CD4-positive, alpha-beta T cell (primary cell): Measurements from ENCODE around the gene DNMT1. TPM values are rescaled to one million over a fixed set of nuclear protein-coding genes. Genes with fewer than 3 reads are reported as not detected.

Experiments used
- ATAC-seq: fragments of 200-7000 bp; cut with Tn5 transposase; one replicate; pipeline ENCODE4 v1.10.0; 2022; ENCODE audit warnings: mild to moderate bottlenecking; ENCODE audit not compliant: poor library complexity
- CTCF ChIA-PET: fragments of 350-600 bp; sonication (Branson Sonifier 250); formaldehyde crosslinking; loops from one replicate; lab custom pipeline; 2021; ENCODE audit warnings: antibody characterized with exemption, inconsistent platforms; lab: Charles Lee
- POLR2A ChIA-PET: fragments of 350-600 bp; sonication (Branson Sonifier 250); formaldehyde crosslinking; loops from one replicate; lab custom pipeline; 2021; ENCODE audit warnings: antibody characterized with exemption, inconsistent platforms; lab: Charles Lee
- DNase-seq, 14 experiments: peaks; one replicate each; pipeline ENCODE4 v3.0.0-alpha.2; 2013 to 2020; ENCODE audit warnings: mixed read lengths in 2 of 14
- H3K27ac ChIP-seq, 2 donors: one replicate each; pipeline versions ENCODE4 v1.5.1 to v1.7.0; 2013; ENCODE audit warnings: low read length in 2 of 2, low read depth in 1 of 2, mild to moderate bottlenecking in 1 of 2
- H3K27me3 ChIP-seq, 2 experiments: 1 replicate in 1 of 2; 2 replicates in 1 of 2; pipeline versions ENCODE4 v1.6.1 to v1.7.0; 2013; ENCODE audit warnings: low read length in 2 of 2, control low read depth in 1 of 2, mild to moderate bottlenecking in 1 of 2, moderate library complexity in 1 of 2; ENCODE audit not compliant: insufficient read depth in 2 of 2, control insufficient read depth in 1 of 2
- H3K36me3 ChIP-seq: one replicate; pipeline ENCODE4 v1.6.1; 2013; ENCODE audit warnings: low read length, control low read depth; ENCODE audit not compliant: insufficient read depth
- H3K4me1 ChIP-seq: one replicate; pipeline ENCODE4 v1.6.1; 2013; ENCODE audit warnings: low read length, control low read depth; ENCODE audit not compliant: insufficient read depth
- H3K4me3 ChIP-seq: one replicate; pipeline ENCODE4 v1.5.1; 2013; ENCODE audit warnings: mild to moderate bottlenecking, low read length, moderate library complexity
- H3K9me3 ChIP-seq, 2 experiments: 1 replicate in 1 of 2; 2 replicates in 1 of 2; pipeline versions ENCODE4 v1.6.1 to v1.7.0; 2013; ENCODE audit warnings: low read length in 2 of 2, mild to moderate bottlenecking in 2 of 2, control low read depth in 1 of 2, moderate library complexity in 1 of 2; ENCODE audit not compliant: control insufficient read depth in 1 of 2, insufficient read depth in 1 of 2
- H3K27ac Mint-ChIP-seq: one replicate; pipeline ENCODE4 v1.8.0; 2020; ENCODE audit warnings: mixed read lengths
- H3K27me3 Mint-ChIP-seq: one replicate; pipeline ENCODE4 v1.8.0; 2021; ENCODE audit warnings: mixed read lengths
- H3K36me3 Mint-ChIP-seq: one replicate; pipeline ENCODE4 v1.8.0; 2021; ENCODE audit warnings: low read depth, mixed read lengths
- H3K4me1 Mint-ChIP-seq: one replicate; pipeline ENCODE4 v1.8.0; 2021; ENCODE audit warnings: low read depth, mixed read lengths
- H3K4me3 Mint-ChIP-seq: one replicate; pipeline ENCODE4 v1.8.0; 2020; ENCODE audit warnings: mild to moderate bottlenecking, mixed read lengths
- H3K9me3 Mint-ChIP-seq: one replicate; pipeline ENCODE4 v1.8.0; 2020; ENCODE audit warnings: mixed read lengths
- intact Hi-C, 2 experiments: fragments of 100-400 bp; cut with DNase I in 1 of 2; cut with micrococcal nuclease in 1 of 2; formaldehyde crosslinking; loops; one replicate each; pipeline versions ENCODE4 v1.15.1 to v1.9.0; 2023 to 2025; cut with DNase I, micrococcal nuclease
- microRNA-seq: library from miRNA; unstranded; fragments of <30 nt; microRNA quantifications from one replicate; pipeline ENCODE4 v1.2.0, GENCODE V29; 2021; ENCODE audit warnings: borderline microRNAs expressed, borderline replicate concordance
- total RNA-seq, 174 experiments: library from RNA in 2 of 174; stranded (reverse) in 2 of 174; gene quantifications; one replicate each; pipeline ENCODE4 v1.2.3 and lab custom pipeline; 2021 to 2026
- TF ChIP-seq, protein P1 (sequence below): fragments of 200-600 bp; IDR thresholded peaks from one replicate; pipeline ENCODE4 v1.8.0; 2022; ENCODE audit warnings: antibody characterized with exemption, mild to moderate bottlenecking

Gene DNMT1
- total RNA-seq, 2 experiments from 2014 or later: 159 to 160 TPM

DNA sequence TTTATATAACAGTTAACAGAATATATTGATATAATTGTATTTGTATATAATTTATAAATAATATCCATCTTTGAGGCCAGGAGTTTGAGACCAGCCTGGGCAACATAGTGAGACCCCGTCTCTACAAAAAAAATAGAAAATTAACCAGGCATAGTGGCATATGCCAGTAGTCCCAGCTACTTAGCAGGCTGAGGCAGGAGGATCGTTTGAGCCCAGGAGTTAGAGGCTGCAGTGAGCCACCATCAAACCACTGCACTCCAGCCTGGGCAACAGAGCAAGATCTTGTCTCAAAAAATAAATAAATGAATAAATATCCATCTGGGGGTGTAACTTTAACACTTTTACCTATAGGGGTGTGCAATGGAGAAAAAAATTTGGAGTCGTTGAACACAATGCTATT lies 110.0 kb downstream of the DNMT1 start:
- ATAC-seq (no peak), DNase-seq (no peak)
- Mint-ChIP-seq H3K27me3 (no peaks in the 10 kb centered on the region), H3K27ac (peak overlapping the region; percentile 86), H3K9me3 (no peaks in the 10 kb centered on the region), H3K36me3 (peaks cover 17% of the 10 kb centered on the region), H3K4me3 (peak overlapping the region; percentile 95), H3K4me1 (peaks cover 12% of the 10 kb centered on the region)
- Histone ChIP-seq H3K4me1 (peaks cover 19% of the 10 kb centered on the region), H3K36me3 (peaks cover 9% of the 10 kb centered on the region), H3K9me3 (no peaks in the 10 kb centered on the region), H3K27me3 (no peaks in the 10 kb centered on the region), H3K27ac (no peak overlapping the region), H3K4me3 (no peak overlapping the region)
- TF ChIP-seq, protein P1, sequence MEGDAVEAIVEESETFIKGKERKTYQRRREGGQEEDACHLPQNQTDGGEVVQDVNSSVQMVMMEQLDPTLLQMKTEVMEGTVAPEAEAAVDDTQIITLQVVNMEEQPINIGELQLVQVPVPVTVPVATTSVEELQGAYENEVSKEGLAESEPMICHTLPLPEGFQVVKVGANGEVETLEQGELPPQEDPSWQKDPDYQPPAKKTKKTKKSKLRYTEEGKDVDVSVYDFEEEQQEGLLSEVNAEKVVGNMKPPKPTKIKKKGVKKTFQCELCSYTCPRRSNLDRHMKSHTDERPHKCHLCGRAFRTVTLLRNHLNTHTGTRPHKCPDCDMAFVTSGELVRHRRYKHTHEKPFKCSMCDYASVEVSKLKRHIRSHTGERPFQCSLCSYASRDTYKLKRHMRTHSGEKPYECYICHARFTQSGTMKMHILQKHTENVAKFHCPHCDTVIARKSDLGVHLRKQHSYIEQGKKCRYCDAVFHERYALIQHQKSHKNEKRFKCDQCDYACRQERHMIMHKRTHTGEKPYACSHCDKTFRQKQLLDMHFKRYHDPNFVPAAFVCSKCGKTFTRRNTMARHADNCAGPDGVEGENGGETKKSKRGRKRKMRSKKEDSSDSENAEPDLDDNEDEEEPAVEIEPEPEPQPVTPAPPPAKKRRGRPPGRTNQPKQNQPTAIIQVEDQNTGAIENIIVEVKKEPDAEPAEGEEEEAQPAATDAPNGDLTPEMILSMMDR: no peak
- CTCF ChIA-PET: interaction anchor here (0.6 kb wide), 1 partner anchor 359 kb away, joined by 3 read pairs; no protein-coding TSS in a partner anchor
- POLR2A ChIA-PET: interaction anchor here (1.2 to 1.3 kb wide), 2 partner anchors 11 to 21 kb away, joined by 3 to 6 read pairs; partner anchors contain the start of gene PPAN
- intact Hi-C loops: loop anchor here in 1 of 2 experiments (10.0 kb wide), 1 partner anchor 250 kb away; the partner anchor contains the start of gene PIN1

DNA sequence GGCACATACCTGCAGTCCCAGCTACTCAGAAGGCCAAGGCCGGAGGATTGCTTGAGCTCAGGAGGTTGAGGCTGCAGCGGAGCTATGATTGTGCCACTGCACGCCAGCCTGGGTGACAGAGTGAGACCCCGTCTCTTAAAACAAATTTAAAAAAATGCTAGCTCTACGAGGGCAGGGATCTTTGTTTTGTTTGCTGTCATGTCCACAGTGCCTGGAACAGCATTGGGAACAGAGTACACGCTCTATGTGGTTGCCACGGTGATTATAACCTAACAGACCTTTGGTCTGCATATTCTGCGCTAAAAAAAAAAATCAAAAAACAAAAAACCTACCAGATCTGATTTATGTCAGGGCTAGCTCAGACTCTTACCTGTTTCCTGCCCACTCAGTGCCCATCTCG lies 110.8 kb downstream of the DNMT1 start:
- Histone ChIP-seq H3K9me3 (no peaks in the 10 kb centered on the region), H3K4me1 (peaks cover 19% of the 10 kb centered on the region), H3K4me3 (no peak overlapping the region), H3K27ac (no peak overlapping the region), H3K36me3 (no peaks in the 10 kb centered on the region), H3K27me3 (no peaks in the 10 kb centered on the region)
- ChIA-PET POLR2A (interaction anchor here (1.2 to 1.3 kb wide), 2 partner anchors 12 to 22 kb away, joined by 3 to 6 read pairs; partner anchors contain the start of gene PPAN), CTCF (interaction anchor here (1.9 kb wide), 1 partner anchor 13 kb away, joined by 8 read pairs; no protein-coding TSS in a partner anchor)
- TF ChIP-seq, protein P1: no peak
- intact Hi-C loops: loop anchor here in 1 of 2 experiments (10.0 kb wide), 1 partner anchor 249 kb away; the partner anchor contains the start of gene PIN1
- no peak for ATAC-seq
- H3K36me3 Mint-ChIP-seq: peaks cover 9% of the 10 kb centered on the region
- H3K4me1 Mint-ChIP-seq: peaks cover 12% of the 10 kb centered on the region
- peak overlapping the region; percentile 28 for H3K27ac Mint-ChIP-seq
- DNase-seq: no peak
- H3K9me3 Mint-ChIP-seq: no peaks in the 10 kb centered on the region
- H3K27me3 Mint-ChIP-seq: no peaks in the 10 kb centered on the region
- peak overlapping the region; percentile 69 for H3K4me3 Mint-ChIP-seq

Small RNA genes lying within 50 kb of the gene (microRNA-seq; reads per million reads assigned to microRNA genes)
- not detected for gene MIR4322

Other genes starting within 250 kb of the DNMT1 start
- gene COL5A3, start 184.4 kb downstream of the DNMT1 start, total RNA-seq: 1 to 10 TPM; 4.4 to 5.2 TPM
- gene RDH8, start 181.5 kb downstream of the DNMT1 start, total RNA-seq: not detected
- 10 to 100 TPM; 58.5 to 61.7 TPM for gene SHFL, start 108.6 kb downstream of the DNMT1 start, total RNA-seq
- under 1 TPM; 0.61 to 0.63 TPM for gene ANGPTL6, start 92.3 kb downstream of the DNMT1 start, total RNA-seq
- 100 to 1,000 TPM; 119 to 127 TPM for gene PPAN, start 88.6 kb downstream of the DNMT1 start, total RNA-seq
- gene P2RY11, start 83.3 kb downstream of the DNMT1 start, total RNA-seq: 10 to 100 TPM; 88.5 to 93.9 TPM
- gene EIF3G, start 75.1 kb downstream of the DNMT1 start, total RNA-seq: 100 to 1,000 TPM; 328 to 343 TPM
- 10 to 100 TPM; 14.6 to 17.2 TPM for gene S1PR2, start 36.4 kb upstream of the DNMT1 start, total RNA-seq
- gene MRPL4, start 57.3 kb upstream of the DNMT1 start, total RNA-seq: 10 to 100 TPM; 44.6 to 47.3 TPM
- 1 to 10 TPM; 7.0 to 7.4 TPM for gene ICAM1, start 76.2 kb upstream of the DNMT1 start, total RNA-seq
- gene ICAM4, start 92.0 kb upstream of the DNMT1 start, total RNA-seq: under 1 TPM; 0.52 to 0.70 TPM
- gene ICAM5, start 95.0 kb upstream of the DNMT1 start, total RNA-seq: not detected
- gene ZGLP1, start 114.9 kb upstream of the DNMT1 start, total RNA-seq: 1 to 10 TPM; 1.6 to 2.6 TPM
- 1 to 10 TPM; 1.2 to 1.9 TPM for gene FDX2, start 121.1 kb upstream of the DNMT1 start, total RNA-seq
- gene RAVER1, start 138.6 kb upstream of the DNMT1 start, total RNA-seq: 10 to 100 TPM; 20.5 to 21.3 TPM
- 100 to 1,000 TPM; 164 to 173 TPM for gene ICAM3, start 144.7 kb upstream of the DNMT1 start, total RNA-seq
- 100 to 1,000 TPM; 229 to 253 TPM for gene TYK2, start 185.6 kb upstream of the DNMT1 start, total RNA-seq
- gene CDC37, start 208.6 kb upstream of the DNMT1 start, total RNA-seq: 100 to 1,000 TPM; 162 to 164 TPM
- 1 to 10 TPM; 1.5 to 2.1 TPM for gene PDE4A, start 225.6 kb upstream of the DNMT1 start, total RNA-seq